Mammary epithelial cell (primary cell): ENCODE results near the gene RTF2.

Experiments
- CTCF ChIP-seq, 2 donors: IDR thresholded peaks in 1 of 2; conservative IDR thresholded peaks in 1 of 2; 2 replicates each; pipeline ENCODE4 v1.5.1; 2011 to 2012; ENCODE audit warnings: inconsistent platforms in 2 of 2, low read length in 2 of 2, mild to moderate bottlenecking in 2 of 2, control low read depth in 1 of 2, low read depth in 1 of 2; ENCODE audit not compliant: insufficient read depth in 1 of 2; ENCODE audit errors: extremely low read depth in 1 of 2
- EZH2 ChIP-seq: IDR thresholded peaks from 2 replicates; pipeline ENCODE4 v1.6.1; 2012; ENCODE audit warnings: low read length, inconsistent platforms, borderline replicate concordance

GRCh38 chr20:56513161-56514150 lies 45.0 kb downstream of the RTF2 start:
- TF ChIP-seq CTCF (conservative IDR thresholded peaks at IDR 0.05 in 1 of 2, IDR thresholded peaks at IDR 0.05 in 1 of 2; ENCODE audit: extremely low read depth in 1 of 2, insufficient read depth in 1 of 2, low read depth in 1 of 2, low read length in 2 of 2): no peak
- TF ChIP-seq EZH2: no peak
